ENCODE results near the gene SMTNL2.
"Not testable (repeated sequence)": the region's sequence is repeated elsewhere in the genome, so short reads cannot be mapped to it uniquely, and the experiment has no call there.

Gene SMTNL2

GRCh38 chr17:4587195-4587594 lies 2.9 kb downstream of the SMTNL2 start:
- DNase-seq, result no peak

- DNase-seq, result no peak
Measured at GRCh38 chr17:4587803-4588202, 3.5 kb downstream of the SMTNL2 start.

- no peak for DNase-seq
Measured at GRCh38 chr17:4588391-4588790, 4.1 kb downstream of the SMTNL2 start.

- no peak for DNase-seq
Measured at GRCh38 chr17:4588898-4589625, 4.7 kb downstream of the SMTNL2 start.

- not testable (repeated sequence) for DNase-seq
Measured at GRCh38 chr17:4590042-4590441, 5.7 kb downstream of the SMTNL2 start.

- no peak for DNase-seq
Measured at GRCh38 chr17:4590981-4591453, 6.7 kb downstream of the SMTNL2 start.

- DNase-seq, result no peak
Measured at GRCh38 chr17:4591529-4591928, 7.2 kb downstream of the SMTNL2 start.

- DNase-seq, result no peak
Measured at GRCh38 chr17:4592240-4593005, 8.1 kb downstream of the SMTNL2 start.

GRCh38 chr17:4593021-4593421 lies 8.7 kb downstream of the SMTNL2 start:
- no peak for DNase-seq

- DNase-seq, result no peak
Measured at GRCh38 chr17:4594406-4594805, 10.1 kb downstream of the SMTNL2 start.

GRCh38 chr17:4594931-4595684 lies 10.8 kb downstream of the SMTNL2 start:
- no peak for DNase-seq

- not testable (repeated sequence) for DNase-seq
Measured at GRCh38 chr17:4595685-4596342, 11.5 kb downstream of the SMTNL2 start.

- DNase-seq, result no peak
Measured at GRCh38 chr17:4596636-4597380, 12.5 kb downstream of the SMTNL2 start.

- DNase-seq, result no peak
Measured at GRCh38 chr17:4597975-4598374, 13.6 kb downstream of the SMTNL2 start.

GRCh38 chr17:4598776-4599504 lies 14.6 kb downstream of the SMTNL2 start:
- no peak for DNase-seq

GRCh38 chr17:4599505-4600281 lies 15.4 kb downstream of the SMTNL2 start:
- DNase-seq, result no peak

GRCh38 chr17:4600563-4600962 lies 16.2 kb downstream of the SMTNL2 start:
- no peak for DNase-seq

GRCh38 chr17:4601326-4601725 lies 17.0 kb downstream of the SMTNL2 start:
- DNase-seq, result no peak

- DNase-seq, result no peak
Measured at GRCh38 chr17:4602041-4602440, 17.7 kb downstream of the SMTNL2 start.

- DNase-seq, result no peak
Measured at GRCh38 chr17:4604111-4604644, 19.8 kb downstream of the SMTNL2 start.
